Loucy (cell line): ENCODE data around the gene CARD8.

ENCODE experiments used
- EZH2phosphoT487 ChIP-seq: fragments of 200-600 bp; IDR thresholded peaks from 2 replicates; pipeline ENCODE4 v1.6.1; 2018; ENCODE audit warnings: antibody characterized with exemption, mild to moderate bottlenecking, moderate library complexity, borderline replicate concordance
- TF ChIP-seq, protein P1 (sequence below): fragments of 200-600 bp; sonication (generic); conservative IDR thresholded peaks from 2 replicates; pipeline ENCODE4 v1.5.1; 2014; ENCODE audit warnings: mild to moderate bottlenecking, antibody characterized with exemption, low read length

DNA sequence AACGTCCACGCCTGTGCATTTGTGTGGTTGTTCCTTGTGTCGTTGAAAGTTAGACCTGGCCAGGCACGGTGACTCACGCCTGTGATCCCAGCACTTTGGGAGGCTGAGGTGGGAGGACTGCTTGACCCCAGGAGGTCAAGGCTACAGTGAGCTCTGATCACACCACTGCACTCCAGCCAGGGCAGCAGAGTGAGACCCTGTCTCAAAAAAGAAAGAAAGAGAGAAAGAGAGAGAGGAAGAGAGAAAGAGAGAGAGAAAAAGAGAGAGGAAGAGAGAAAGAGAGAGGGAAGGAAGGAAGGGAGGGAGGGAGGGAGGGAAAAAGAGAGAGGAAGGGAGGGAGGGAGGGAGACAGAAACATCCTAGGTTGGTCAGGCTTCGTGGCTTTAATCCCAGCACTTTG lies 19.2 kb upstream of the CARD8 start:
- TF ChIP-seq, protein P1, sequence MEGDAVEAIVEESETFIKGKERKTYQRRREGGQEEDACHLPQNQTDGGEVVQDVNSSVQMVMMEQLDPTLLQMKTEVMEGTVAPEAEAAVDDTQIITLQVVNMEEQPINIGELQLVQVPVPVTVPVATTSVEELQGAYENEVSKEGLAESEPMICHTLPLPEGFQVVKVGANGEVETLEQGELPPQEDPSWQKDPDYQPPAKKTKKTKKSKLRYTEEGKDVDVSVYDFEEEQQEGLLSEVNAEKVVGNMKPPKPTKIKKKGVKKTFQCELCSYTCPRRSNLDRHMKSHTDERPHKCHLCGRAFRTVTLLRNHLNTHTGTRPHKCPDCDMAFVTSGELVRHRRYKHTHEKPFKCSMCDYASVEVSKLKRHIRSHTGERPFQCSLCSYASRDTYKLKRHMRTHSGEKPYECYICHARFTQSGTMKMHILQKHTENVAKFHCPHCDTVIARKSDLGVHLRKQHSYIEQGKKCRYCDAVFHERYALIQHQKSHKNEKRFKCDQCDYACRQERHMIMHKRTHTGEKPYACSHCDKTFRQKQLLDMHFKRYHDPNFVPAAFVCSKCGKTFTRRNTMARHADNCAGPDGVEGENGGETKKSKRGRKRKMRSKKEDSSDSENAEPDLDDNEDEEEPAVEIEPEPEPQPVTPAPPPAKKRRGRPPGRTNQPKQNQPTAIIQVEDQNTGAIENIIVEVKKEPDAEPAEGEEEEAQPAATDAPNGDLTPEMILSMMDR = no peak
- no peak for TF ChIP-seq EZH2phosphoT487
